WERI-Rb-1 (cell line): Measurements from ENCODE around the gene MIS18A.
A peak's percentile ranks its signal among the peaks of the same experiment; 100 is the strongest.
"Not testable (repeated sequence)": the region's sequence is repeated elsewhere in the genome, so short reads cannot be mapped to it uniquely, and the experiment has no call there.

Experiments
- DNase-seq: peaks from one replicate; pipeline ENCODE4 v3.0.0-alpha.2; 2020
- H3K27ac ChIP-seq: fragments of 250-450 bp; sonication (Bioruptor Pico); 2 replicates; pipeline ENCODE4 v1.5.1; 2020; ENCODE audit warnings: mild to moderate bottlenecking, moderate library complexity
- H3K27me3 ChIP-seq: fragments of 250-450 bp; sonication (Bioruptor Pico); 2 replicates; pipeline ENCODE4 v1.5.1; 2021; ENCODE audit warnings: mild to moderate bottlenecking, low read depth, moderate library complexity; ENCODE audit not compliant: insufficient read depth, severe bottlenecking
- H3K36me3 ChIP-seq: fragments of 250-450 bp; sonication (Bioruptor Pico); 2 replicates; pipeline ENCODE4 v1.5.1; 2020; ENCODE audit warnings: mild to moderate bottlenecking, moderate library complexity
- H3K4me3 ChIP-seq: 2 replicates; pipeline ENCODE4 v1.5.1; 2011; ENCODE audit warnings: low read depth, mild to moderate bottlenecking, control low read depth, low read length
- H3K9me3 ChIP-seq: fragments of 250-450 bp; sonication (Bioruptor Pico); 2 replicates; pipeline ENCODE4 v1.5.1; 2021; ENCODE audit warnings: mild to moderate bottlenecking, moderate library complexity; ENCODE audit not compliant: severe bottlenecking
- CTCF ChIP-seq: IDR thresholded peaks from 2 replicates; pipeline ENCODE4 v1.5.1; 2011; ENCODE audit warnings: low read depth, mild to moderate bottlenecking, control low read depth, inconsistent platforms, low read length

Gene MIS18A

GRCh38 chr21:32311621-32312020 lies 32.8 kb upstream of the MIS18A start:
- DNase-seq: no peak
- Histone ChIP-seq H3K27ac (no peak overlapping the region), H3K36me3 (peaks cover 9% of the 10 kb centered on the region)

DNA sequence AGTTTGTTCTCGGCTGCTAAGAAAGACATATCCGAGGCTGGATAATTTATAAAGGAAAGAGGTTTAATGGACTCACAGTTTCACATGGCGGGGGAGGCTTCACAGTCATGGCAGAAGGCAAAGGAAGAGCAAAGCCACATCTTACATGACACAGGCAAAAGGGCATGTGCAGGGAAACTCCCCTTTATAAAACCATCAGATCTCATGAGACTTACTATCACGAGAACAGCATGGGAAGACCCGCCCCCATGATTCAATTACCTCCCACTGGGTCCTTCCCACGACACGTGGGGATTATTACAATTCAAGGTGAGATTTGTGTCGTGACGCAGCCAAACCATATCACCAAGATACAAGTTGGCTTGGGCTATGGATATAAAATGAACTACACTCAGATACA lies 32.1 kb upstream of the MIS18A start:
- not testable (repeated sequence) for H3K4me3 ChIP-seq, H3K9me3 ChIP-seq, H3K27me3 ChIP-seq, H3K36me3 ChIP-seq, H3K27ac ChIP-seq, DNase-seq

More at GRCh38 chr21:32311621-32312020, 32.8 kb upstream of the MIS18A start:
- Histone ChIP-seq H3K9me3 (no peaks in the 10 kb centered on the region), H3K4me3 (no peak overlapping the region), H3K27me3 (no peaks in the 10 kb centered on the region)
- no peak for TF ChIP-seq CTCF

- H3K36me3 ChIP-seq: peaks cover 5% of the 10 kb centered on the region
- H3K27me3 ChIP-seq: no peaks in the 10 kb centered on the region
- no peak overlapping the region for H3K27ac ChIP-seq
- no peak for DNase-seq
- H3K4me3 ChIP-seq: no peak overlapping the region
- H3K9me3 ChIP-seq: no peaks in the 10 kb centered on the region
- no peak for TF ChIP-seq CTCF
Measured at GRCh38 chr21:32309906-32310460, 31.1 kb upstream of the MIS18A start.

GRCh38 chr21:32308696-32309095 lies 29.8 kb upstream of the MIS18A start:
- Histone ChIP-seq H3K27me3 (no peaks in the 10 kb centered on the region), H3K36me3 (no peaks in the 10 kb centered on the region; the same call in none of the 2 replicates), H3K4me3 (no peak overlapping the region), H3K27ac (no peak overlapping the region), H3K9me3 (no peaks in the 10 kb centered on the region)
- DNase-seq: peak; percentile 41
- no peak for TF ChIP-seq CTCF

DNA sequence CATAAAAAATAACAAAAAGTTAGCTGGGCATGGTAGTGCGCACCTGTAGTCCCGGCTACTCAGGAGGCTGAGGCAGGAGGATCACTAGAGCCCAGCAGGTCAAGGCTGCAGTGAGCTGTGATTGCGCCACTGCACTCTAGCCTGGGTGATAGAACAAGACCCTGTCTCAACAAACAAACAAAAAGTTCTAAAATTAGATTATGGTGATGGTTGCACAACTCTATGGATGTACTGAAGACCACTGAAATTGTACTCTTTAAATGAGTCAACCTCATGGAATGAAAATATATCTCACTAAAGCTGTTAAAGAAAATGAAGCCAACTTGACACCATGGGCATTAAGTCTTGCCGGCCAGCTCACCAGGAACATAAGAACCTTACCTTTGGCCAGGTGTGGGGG lies 28.9 kb upstream of the MIS18A start:
- Histone ChIP-seq H3K27me3 (no peaks in the 10 kb centered on the region), H3K27ac (no peak overlapping the region), H3K36me3 (no peaks in the 10 kb centered on the region; the same call in none of the 2 replicates), H3K4me3 (no peak overlapping the region), H3K9me3 (no peaks in the 10 kb centered on the region)
- TF ChIP-seq CTCF: no peak
- DNase-seq: no peak

- peak; percentile 50 for DNase-seq
Measured at GRCh38 chr21:32306021-32306780, 27.4 kb upstream of the MIS18A start.

More at GRCh38 chr21:32306021-32306780, 27.4 kb upstream of the MIS18A start:
- peak; percentile 80 for TF ChIP-seq CTCF
- H3K9me3 ChIP-seq: no peaks in the 10 kb centered on the region
- no peaks in the 10 kb centered on the region; the same call in none of the 2 replicates for H3K36me3 ChIP-seq
- H3K4me3 ChIP-seq: no peak overlapping the region
- no peaks in the 10 kb centered on the region for H3K27me3 ChIP-seq
- H3K27ac ChIP-seq: no peak overlapping the region
